ENCODE results near the gene KRTAP10-9.

Gene KRTAP10-9

DNA sequence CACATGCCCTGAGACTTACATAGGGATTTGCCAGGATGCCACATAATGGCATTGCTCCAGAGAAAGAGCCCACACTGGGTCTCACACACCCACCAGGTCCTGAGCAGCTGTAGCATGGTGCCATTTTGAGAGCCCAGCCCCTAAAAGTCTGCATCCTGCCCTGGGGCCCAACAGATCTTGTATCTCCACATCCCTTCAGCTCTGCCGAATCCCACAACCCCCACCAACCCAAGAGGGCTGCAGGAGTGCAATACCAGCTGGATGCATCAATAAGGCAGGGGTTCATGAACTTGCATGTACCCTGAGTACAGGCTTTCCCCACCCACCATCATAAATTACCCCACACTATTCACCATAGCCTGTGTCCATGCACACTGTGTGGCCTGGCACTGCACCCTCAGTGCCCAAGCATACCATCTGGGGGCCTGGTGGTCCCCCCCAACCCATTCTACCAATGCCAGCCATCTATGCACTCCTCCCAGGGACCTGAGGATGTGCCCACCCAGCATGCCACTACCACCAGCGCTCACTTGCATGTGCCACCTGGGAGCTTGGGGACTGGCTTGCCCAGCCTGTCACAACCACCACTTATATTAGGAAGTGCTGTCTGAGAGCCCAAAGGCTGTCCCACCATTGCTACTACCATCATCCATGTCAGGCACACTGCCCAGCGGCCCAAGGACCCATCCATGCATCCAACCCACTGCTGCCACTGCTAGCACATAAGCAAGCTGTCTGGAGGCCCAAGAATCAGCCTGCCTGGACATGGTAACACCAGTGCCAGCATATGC, 43.9 kb downstream of the KRTAP10-9 start:
- DNase-seq: no peak

- no peak for DNase-seq
Observed at GRCh38 chr21:44671911-44672310, 45.0 kb downstream of the KRTAP10-9 start.

GRCh38 chr21:44677881-44678280, 51.0 kb downstream of the KRTAP10-9 start:
- DNase-seq: no peak
